ENCODE measurements around the gene SCGB1D1. TPM values are rescaled to one million over a fixed set of nuclear protein-coding genes. Genes with fewer than 3 reads are reported as not detected.
A peak's percentile ranks its signal among the peaks of the same experiment; 100 is the strongest.

Gene SCGB1D1
- polyA plus RNA-seq, 3 donors, result not detected

DNA sequence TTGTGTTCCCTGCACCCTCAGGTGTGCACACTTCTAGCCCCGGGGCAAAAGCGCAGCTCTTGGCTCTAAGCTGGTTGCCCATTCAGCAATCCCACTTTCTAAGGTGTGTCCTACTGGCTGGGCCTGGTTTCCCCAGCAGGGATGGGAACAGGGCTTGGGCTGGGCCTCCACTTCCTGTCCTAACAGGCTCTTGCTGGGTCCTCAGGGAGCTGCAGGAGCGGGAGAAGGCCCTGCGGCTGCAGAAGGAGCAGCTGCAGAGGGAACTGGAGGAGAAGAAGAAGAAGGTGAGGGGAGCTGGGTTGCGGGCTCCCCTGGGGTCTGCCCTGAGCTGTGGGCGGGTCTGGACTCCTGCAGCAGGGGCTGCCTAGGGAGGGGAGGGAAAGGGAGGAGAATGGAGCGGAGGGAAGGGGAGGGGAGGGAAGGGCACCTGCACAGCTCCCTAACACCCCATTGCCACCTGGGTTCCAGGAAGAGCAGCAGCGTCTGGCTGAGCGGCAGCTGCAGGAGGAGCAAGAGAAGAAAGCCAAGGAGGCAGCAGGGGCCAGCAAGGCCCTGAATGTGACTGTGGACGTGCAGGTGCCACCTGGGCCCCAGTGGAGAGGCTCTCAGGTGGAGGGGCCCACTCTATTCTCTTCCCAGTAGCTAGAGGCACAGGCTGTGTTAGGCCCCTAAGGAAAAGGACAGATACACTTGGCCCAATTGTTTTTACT is 41.6 kb upstream of the SCGB1D1 start:
- Mint-ChIP-seq H3K36me3 (peaks cover 77 to 94% of the 10 kb centered on the region in 2 donors), H3K4me1 (peaks cover 11% of the 10 kb centered on the region), H3K4me3 (no peak overlapping the region), H3K9me3 (no peaks in the 10 kb centered on the region), H3K27ac (no peak overlapping the region), H3K27me3 (ENCODE audit: low read depth in 3 of 3) (no peaks in the 10 kb centered on the region)
- TF ChIP-seq, protein P1, sequence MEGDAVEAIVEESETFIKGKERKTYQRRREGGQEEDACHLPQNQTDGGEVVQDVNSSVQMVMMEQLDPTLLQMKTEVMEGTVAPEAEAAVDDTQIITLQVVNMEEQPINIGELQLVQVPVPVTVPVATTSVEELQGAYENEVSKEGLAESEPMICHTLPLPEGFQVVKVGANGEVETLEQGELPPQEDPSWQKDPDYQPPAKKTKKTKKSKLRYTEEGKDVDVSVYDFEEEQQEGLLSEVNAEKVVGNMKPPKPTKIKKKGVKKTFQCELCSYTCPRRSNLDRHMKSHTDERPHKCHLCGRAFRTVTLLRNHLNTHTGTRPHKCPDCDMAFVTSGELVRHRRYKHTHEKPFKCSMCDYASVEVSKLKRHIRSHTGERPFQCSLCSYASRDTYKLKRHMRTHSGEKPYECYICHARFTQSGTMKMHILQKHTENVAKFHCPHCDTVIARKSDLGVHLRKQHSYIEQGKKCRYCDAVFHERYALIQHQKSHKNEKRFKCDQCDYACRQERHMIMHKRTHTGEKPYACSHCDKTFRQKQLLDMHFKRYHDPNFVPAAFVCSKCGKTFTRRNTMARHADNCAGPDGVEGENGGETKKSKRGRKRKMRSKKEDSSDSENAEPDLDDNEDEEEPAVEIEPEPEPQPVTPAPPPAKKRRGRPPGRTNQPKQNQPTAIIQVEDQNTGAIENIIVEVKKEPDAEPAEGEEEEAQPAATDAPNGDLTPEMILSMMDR (IDR thresholded peaks at IDR 0.05), result no peak
- H3K27ac ChIP-seq (ENCODE audit: low read depth in 1 of 2, low read length in 2 of 2), result no peak overlapping the region
- H3K79me2 ChIP-seq (ENCODE audit: insufficient read depth, low read length), result no peaks in the 10 kb centered on the region
- intact Hi-C loops (cut with micrococcal nuclease), result no loop called here
- H3K4me2 ChIP-seq (replicated peaks; ENCODE audit: extremely low read depth, low read length, poor library complexity, severe bottlenecking), result no peak overlapping the region
- no peaks in the 10 kb centered on the region for H3K9me3 ChIP-seq (replicated peaks in 1 of 2; ENCODE audit: control insufficient read depth in 1 of 2, insufficient read depth in 1 of 2, low read length in 2 of 2)
- H3K4me3 ChIP-seq (replicated peaks in 1 of 3; ENCODE audit: low read depth in 2 of 3, low read length in 3 of 3), result no peak overlapping the region
- H3K36me3 ChIP-seq (replicated peaks in 1 of 2; ENCODE audit: control insufficient read depth in 1 of 2, insufficient read depth in 2 of 2, low read length in 2 of 2), result peaks cover 80 to 99% of the 10 kb centered on the region in 2 donors
- H4K20me1 ChIP-seq (ENCODE audit: insufficient read depth, low read length), result no peaks in the 10 kb centered on the region
- H3K27me3 ChIP-seq (ENCODE audit: control insufficient read depth in 2 of 2, insufficient read depth in 2 of 2, low read length in 2 of 2), result no peaks in the 10 kb centered on the region
- no peak overlapping the region for H3K9ac ChIP-seq (ENCODE audit: insufficient read depth, low read length, poor library complexity, severe bottlenecking)
- DNase-seq, result no peak
- WGBS (ENCODE audit: insufficient coverage), result 94% methylated on average over 6 of the region's 10 CpGs
- H3K4me1 ChIP-seq (ENCODE audit: control insufficient read depth in 1 of 2, insufficient read depth in 2 of 2, low read length in 2 of 2), result peaks cover 6 to 9% of the 10 kb centered on the region in 2 donors
- no peak overlapping the region for H2AFZ ChIP-seq (ENCODE audit: insufficient read depth, low read depth, low read length, poor library complexity, severe bottlenecking)

DNA sequence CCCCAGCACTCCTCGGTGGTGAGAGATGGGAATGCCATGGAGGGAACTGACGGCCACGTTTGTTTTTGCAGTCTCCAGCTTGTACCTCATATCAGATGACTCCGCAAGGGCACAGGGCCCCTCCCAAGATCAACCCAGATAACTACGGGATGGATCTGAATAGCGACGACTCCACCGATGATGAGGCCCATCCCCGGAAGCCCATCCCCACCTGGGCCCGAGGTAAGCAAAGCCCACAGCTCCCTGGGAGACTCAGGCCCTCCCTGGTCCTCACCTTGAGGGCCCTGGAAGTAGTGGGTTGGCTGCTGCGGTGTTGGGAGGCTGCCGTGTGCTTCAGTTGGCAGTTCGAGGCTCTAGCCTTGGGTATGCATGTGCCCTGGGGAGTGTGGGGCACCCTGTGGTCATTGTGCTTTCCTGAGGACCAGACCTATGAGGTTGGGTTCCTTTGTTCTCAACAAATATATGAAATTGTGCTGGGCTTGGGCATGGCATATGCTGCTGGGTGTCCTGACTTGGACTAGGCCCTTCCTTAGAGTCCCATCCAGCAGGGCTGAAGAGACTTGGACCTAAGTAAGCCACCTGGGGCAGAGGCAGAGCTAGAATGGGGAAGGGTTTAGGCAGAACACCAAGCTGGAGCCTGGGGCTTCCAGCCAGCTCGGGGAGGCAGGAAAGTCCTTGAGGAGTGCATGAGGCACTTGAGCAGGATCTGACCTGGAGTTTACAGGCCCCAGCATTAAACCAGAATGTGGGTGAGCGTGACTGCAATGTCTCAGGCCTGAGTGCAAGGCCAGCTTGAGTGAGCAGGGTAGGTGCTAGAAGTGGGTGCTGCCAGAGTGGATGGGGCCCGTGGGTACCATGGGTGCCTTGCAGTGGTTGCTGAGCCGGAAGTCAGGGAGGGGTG is 39.8 kb upstream of the SCGB1D1 start:
- intact Hi-C loops (cut with micrococcal nuclease), result no loop called here
- no peak overlapping the region for H3K27ac ChIP-seq (ENCODE audit: low read depth in 1 of 2, low read length in 2 of 2)
- H3K27ac Mint-ChIP-seq, result peak overlapping the region in 2 of 7 donors; percentile 31 to 37
- H3K4me1 ChIP-seq (ENCODE audit: control insufficient read depth in 1 of 2, insufficient read depth in 2 of 2, low read length in 2 of 2), result peaks cover 6 to 9% of the 10 kb centered on the region in 2 donors
- no peaks in the 10 kb centered on the region for H3K9me3 Mint-ChIP-seq
- no peaks in the 10 kb centered on the region for H3K79me2 ChIP-seq (ENCODE audit: insufficient read depth, low read length)
- no peaks in the 10 kb centered on the region for H4K20me1 ChIP-seq (ENCODE audit: insufficient read depth, low read length)
- whole genome bisulfite sequencing (ENCODE audit: insufficient coverage), result 98% methylated on average over 12 of the region's 17 CpGs
- no peak overlapping the region for H3K4me3 Mint-ChIP-seq
- H3K4me3 ChIP-seq (replicated peaks in 1 of 3; ENCODE audit: low read depth in 2 of 3, low read length in 3 of 3), result no peak overlapping the region
- no peak for DNase-seq
- H3K36me3 Mint-ChIP-seq, result peaks cover 74 to 90% of the 10 kb centered on the region in 2 donors
- no peak overlapping the region for H3K9ac ChIP-seq (ENCODE audit: insufficient read depth, low read length, poor library complexity, severe bottlenecking)
- no peaks in the 10 kb centered on the region for H3K9me3 ChIP-seq (replicated peaks in 1 of 2; ENCODE audit: control insufficient read depth in 1 of 2, insufficient read depth in 1 of 2, low read length in 2 of 2)
- H3K27me3 ChIP-seq (ENCODE audit: control insufficient read depth in 2 of 2, insufficient read depth in 2 of 2, low read length in 2 of 2), result no peaks in the 10 kb centered on the region
- H2AFZ ChIP-seq (ENCODE audit: insufficient read depth, low read depth, low read length, poor library complexity, severe bottlenecking), result no peak overlapping the region
- H3K4me1 Mint-ChIP-seq, result peaks cover 11% of the 10 kb centered on the region
- H3K27me3 Mint-ChIP-seq (ENCODE audit: low read depth in 3 of 3), result no peaks in the 10 kb centered on the region
- TF ChIP-seq, protein P1 (IDR thresholded peaks at IDR 0.05), result no peak
- H3K4me2 ChIP-seq (replicated peaks; ENCODE audit: extremely low read depth, low read length, poor library complexity, severe bottlenecking), result no peak overlapping the region
- H3K36me3 ChIP-seq (replicated peaks in 1 of 2; ENCODE audit: control insufficient read depth in 1 of 2, insufficient read depth in 2 of 2, low read length in 2 of 2), result peaks cover 66 to 82% of the 10 kb centered on the region in 2 donors

All from CD14-positive monocyte (primary cell).